Activated CD8-positive, alpha-beta memory T cell treated with anti-CD3 and anti-CD28 coated beads, Interleukin-2, amount 10 ng/mL, durations not matched to agents 7 days and 5 days (primary cell): ENCODE data around the gene ELP5. TPM values are rescaled to one million over a fixed set of nuclear protein-coding genes. Genes with fewer than 3 reads are reported as not detected.

ENCODE experiments used
- ATAC-seq: fragments of 150-1000 bp; cut with Tn5 transposase; one replicate; pipeline ENCODE4 v1.10.0; 2021; ENCODE audit warnings: moderate library complexity
- CTCF ChIA-PET: fragments of 350-600 bp; sonication (Branson Sonifier 250); formaldehyde crosslinking; loops from one replicate; lab custom pipeline; 2021; ENCODE audit warnings: antibody characterized with exemption; lab: Charles Lee
- DNase-seq: peaks from one replicate; pipeline ENCODE4 v3.0.0-alpha.2; 2020
- H3K27ac Mint-ChIP-seq: one replicate; pipeline ENCODE4 v1.8.0; 2021; ENCODE audit warnings: mild to moderate bottlenecking, mixed read lengths
- H3K27me3 Mint-ChIP-seq: one replicate; pipeline ENCODE4 v1.8.0; 2021; ENCODE audit warnings: mixed read lengths
- H3K36me3 Mint-ChIP-seq: one replicate; pipeline ENCODE4 v1.8.0; 2021; ENCODE audit warnings: mild to moderate bottlenecking, mixed read lengths
- H3K4me1 Mint-ChIP-seq: one replicate; pipeline ENCODE4 v1.8.0; 2021; ENCODE audit warnings: mixed read lengths
- H3K4me3 Mint-ChIP-seq: one replicate; pipeline ENCODE4 v1.8.0; 2021; ENCODE audit warnings: mild to moderate bottlenecking, moderate library complexity, mixed read lengths
- H3K9me3 Mint-ChIP-seq: one replicate; pipeline ENCODE4 v1.8.0; 2022; ENCODE audit warnings: low read depth, mixed read lengths
- total RNA-seq, 2 experiments: library from RNA; stranded (reverse); gene quantifications; one replicate each; pipeline ENCODE4 v1.2.3, GENCODE V29; 2021

ELP5 gene
- total RNA-seq, 2 experiments from 2014 or later = 56.5 to 70.4 TPM

DNA sequence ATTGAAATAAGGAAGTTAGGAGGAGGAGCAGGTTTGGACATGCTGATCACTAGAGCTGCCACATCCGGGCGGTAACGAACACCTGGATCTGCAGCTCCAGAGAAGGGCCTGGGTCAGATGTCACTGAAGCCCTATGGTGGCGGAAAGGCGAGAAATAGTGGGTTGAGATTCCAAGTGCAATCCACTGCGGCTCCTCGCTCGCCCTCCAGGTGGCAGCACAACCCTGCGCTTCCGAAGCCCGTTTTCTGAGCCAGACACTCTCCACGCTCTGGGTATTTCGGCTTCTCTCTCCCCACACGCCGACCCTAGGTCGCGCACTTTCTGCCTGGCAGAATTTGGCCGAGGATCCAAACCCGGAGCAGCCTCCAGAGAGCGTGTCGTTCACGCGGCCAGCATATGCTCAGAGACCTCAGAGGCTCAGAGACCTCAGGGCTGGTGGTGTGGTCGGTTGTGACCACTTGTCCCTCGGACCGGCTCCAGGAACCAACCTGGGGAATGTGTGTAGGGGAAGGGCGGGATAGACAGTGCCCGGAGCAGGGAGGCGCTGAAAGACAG lies 28.6 kb downstream of the ELP5 start:
- H3K9me3 Mint-ChIP-seq = no peaks in the 10 kb centered on the region
- CTCF ChIA-PET = interaction anchor here (0.8 to 11.4 kb wide), 14 partner anchors 12 to 235 kb away, joined by 3 to 112 read pairs (median 4); partner anchors contain the start of genes ACADVL, ACAP1 and DLG4
- H3K27me3 Mint-ChIP-seq = peaks cover 22% of the 10 kb centered on the region
- H3K4me1 Mint-ChIP-seq = peaks cover 17% of the 10 kb centered on the region
- H3K36me3 Mint-ChIP-seq = no peaks in the 10 kb centered on the region
- ATAC-seq = peak; percentile 78
- H3K27ac Mint-ChIP-seq = no peak overlapping the region
- peak overlapping the region; percentile 63 for H3K4me3 Mint-ChIP-seq
- peak; percentile 89 for DNase-seq

DNA sequence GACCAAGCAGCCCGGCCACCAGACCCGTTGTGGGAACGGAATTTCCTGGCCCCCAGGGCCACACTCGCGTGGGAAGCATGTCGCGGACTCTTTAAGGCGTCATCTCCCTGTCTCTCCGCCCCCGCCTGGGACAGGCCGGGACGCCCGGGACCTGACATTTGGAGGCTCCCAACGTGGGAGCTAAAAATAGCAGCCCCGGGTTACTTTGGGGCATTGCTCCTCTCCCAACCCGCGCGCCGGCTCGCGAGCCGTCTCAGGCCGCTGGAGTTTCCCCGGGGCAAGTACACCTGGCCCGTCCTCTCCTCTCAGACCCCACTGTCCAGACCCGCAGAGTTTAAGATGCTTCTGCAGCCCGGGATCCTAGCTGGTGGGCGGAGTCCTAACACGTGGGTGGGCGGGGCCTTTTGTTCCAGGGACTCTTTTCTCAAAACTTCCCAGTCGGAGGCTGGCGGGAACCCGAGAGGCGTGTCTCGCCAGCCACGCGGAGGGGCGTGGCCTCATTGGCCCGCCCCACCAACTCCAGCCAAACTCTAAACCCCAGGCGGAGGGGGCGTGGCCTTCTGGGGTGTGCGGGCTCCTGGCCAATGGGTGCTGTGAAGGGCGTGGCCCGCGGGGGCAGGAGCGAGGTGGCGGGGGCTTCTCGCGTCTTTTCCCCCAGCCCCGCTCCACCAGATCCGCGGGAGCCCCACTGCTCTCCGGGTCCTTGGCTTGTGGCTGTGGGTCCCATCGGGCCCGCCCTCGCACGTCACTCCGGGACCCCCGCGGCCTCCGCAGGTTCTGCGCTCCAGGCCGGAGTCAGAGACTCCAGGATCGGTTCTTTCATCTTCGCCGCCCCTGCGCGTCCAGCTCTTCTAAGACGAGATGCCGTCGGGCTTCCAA lies 29.3 kb downstream of the ELP5 start, which contains the start of gene SLC2A4:
Gene SLC2A4 (plus strand): TSS at position 645 of the 879 bp plus-strand sequence. CDS start 217 bp downstream, at position 862.
- H3K27ac Mint-ChIP-seq = no peak within 1 kb of the TSS
- peaks cover 26% of the 10 kb centered on the region for H3K27me3 Mint-ChIP-seq
- DNase-seq = peak; percentile 91
- CTCF ChIA-PET = interaction anchor here (0.6 to 11.4 kb wide), 15 partner anchors 11 to 308 kb away, joined by 3 to 112 read pairs (median 4); partner anchors contain the start of genes ACADVL, ACAP1 and DLG4
- H3K9me3 Mint-ChIP-seq = no peaks in the 10 kb centered on the region
- H3K36me3 Mint-ChIP-seq = no peaks in the 10 kb centered on the region
- ATAC-seq = peak; percentile 85
- peak within 1 kb of the TSS; percentile 63 for H3K4me3 Mint-ChIP-seq
- peaks cover 17% of the 10 kb centered on the region for H3K4me1 Mint-ChIP-seq

DNA sequence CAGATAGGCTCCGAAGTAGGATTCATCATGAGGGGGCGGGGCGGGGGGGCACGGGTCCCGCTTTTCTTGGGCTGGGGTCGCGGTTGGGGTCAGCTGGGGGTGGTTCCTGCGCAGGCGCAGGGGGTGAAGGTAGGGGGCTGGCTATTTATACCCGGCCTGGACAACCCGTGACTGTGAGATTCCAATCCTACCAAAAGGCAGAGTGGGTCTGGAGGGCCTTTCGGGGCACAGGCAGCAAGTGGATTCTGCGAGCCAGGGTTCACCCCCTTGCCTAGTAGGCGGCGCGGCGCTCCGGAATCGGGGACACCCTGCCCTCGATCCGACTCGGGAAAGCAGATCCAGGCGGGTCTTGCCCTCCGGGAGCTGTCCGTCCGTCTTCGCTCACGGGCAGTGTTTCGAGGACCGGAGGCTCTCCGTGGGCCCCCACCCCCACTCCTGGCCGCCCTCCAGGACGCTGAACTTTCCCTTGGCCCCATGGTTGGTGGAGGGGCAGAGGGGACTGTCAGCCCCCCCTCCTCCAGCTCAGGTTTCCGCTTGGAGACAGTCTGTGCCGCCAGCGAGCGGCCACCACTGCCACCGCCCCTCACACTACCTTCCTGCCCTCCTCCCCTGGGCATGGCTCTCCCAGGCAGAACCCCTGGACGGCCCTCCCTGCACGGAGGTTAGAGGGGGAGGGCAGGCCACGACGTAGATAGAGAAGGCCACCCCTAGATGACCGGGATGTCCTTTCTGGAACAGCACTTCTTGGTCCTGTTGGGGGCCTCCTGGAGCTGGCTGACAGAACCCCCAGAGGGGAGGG lies 30.1 kb downstream of the ELP5 start:
- H3K4me1 Mint-ChIP-seq = peaks cover 17% of the 10 kb centered on the region
- peak overlapping the region; percentile 63 for H3K4me3 Mint-ChIP-seq
- H3K9me3 Mint-ChIP-seq = no peaks in the 10 kb centered on the region
- DNase-seq (no peak), ATAC-seq (no peak)
- no peak overlapping the region for H3K27ac Mint-ChIP-seq
- CTCF ChIA-PET = interaction anchor here (0.6 to 11.4 kb wide), 8 partner anchors 10 to 307 kb away, joined by 3 to 112 read pairs (median 5); partner anchors contain the start of gene GPS2
- no peaks in the 10 kb centered on the region for H3K36me3 Mint-ChIP-seq
- peaks cover 32% of the 10 kb centered on the region for H3K27me3 Mint-ChIP-seq

DNA sequence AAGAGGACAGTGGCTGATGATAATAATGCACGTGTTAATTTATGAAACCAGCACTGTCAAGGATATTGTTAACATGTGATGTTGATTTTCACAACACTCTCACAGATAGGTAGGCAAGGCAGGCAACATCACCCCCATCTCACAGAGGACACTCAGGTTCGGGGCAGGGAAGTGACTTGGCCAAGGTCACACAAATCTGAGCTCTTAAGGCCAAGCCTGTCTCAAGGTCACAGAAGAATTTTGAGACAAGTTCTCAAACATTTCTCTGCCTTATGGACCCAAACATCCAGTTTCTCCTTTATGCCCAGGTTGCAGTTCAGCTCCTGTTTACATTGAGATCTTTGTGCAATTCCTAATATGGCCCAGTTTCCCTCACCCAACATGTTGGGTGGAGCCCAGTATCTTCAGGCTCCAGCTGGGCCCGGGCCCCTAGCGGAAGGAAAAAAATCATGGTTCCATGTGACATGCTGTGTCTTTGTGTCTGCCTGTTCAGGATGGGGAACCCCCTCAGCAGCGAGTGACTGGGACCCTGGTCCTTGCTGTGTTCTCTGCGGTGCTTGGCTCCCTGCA lies 30.8 kb downstream of the ELP5 start:
- DNase-seq (no peak), ATAC-seq (no peak)
- Mint-ChIP-seq H3K9me3 (no peaks in the 10 kb centered on the region), H3K27me3 (peaks cover 33% of the 10 kb centered on the region), H3K4me3 (no peak overlapping the region), H3K27ac (no peak overlapping the region), H3K4me1 (peaks cover 17% of the 10 kb centered on the region), H3K36me3 (no peaks in the 10 kb centered on the region)
- CTCF ChIA-PET = interaction anchor here (0.6 to 11.4 kb wide), 7 partner anchors 10 to 306 kb away, joined by 3 to 112 read pairs (median 4); partner anchors contain the start of gene GPS2

DNA sequence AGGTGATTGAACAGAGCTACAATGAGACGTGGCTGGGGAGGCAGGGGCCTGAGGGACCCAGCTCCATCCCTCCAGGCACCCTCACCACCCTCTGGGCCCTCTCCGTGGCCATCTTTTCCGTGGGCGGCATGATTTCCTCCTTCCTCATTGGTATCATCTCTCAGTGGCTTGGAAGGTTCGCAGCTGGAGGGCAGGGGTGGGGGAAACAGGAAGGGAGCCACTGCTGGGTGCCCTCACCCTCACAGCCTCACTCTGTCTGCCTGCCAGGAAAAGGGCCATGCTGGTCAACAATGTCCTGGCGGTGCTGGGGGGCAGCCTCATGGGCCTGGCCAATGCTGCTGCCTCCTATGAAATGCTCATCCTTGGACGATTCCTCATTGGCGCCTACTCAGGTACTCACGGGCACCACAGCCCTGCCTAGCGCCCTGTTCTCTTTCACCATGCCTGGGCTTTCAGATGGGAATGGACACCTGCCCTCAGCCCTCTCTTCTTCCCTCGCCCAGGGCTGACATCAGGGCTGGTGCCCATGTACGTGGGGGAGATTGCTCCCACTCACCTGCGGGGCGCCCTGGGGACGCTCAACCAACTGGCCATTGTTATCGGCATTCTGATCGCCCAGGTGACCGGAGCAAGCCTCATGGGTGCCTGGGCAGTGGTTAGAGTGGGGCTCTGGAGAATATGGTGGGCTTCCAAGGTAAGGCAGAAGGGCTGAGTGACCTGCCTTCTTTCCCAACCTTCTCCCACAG lies 31.6 kb downstream of the ELP5 start:
- Mint-ChIP-seq H3K4me3 (no peak overlapping the region), H3K27ac (no peak overlapping the region), H3K9me3 (no peaks in the 10 kb centered on the region), H3K36me3 (no peaks in the 10 kb centered on the region), H3K4me1 (peaks cover 17% of the 10 kb centered on the region), H3K27me3 (peaks cover 41% of the 10 kb centered on the region)
- no peak for DNase-seq
- CTCF ChIA-PET = interaction anchor here (0.6 to 11.4 kb wide), 3 partner anchors 9 to 20 kb away, joined by 4 to 112 read pairs (median 27); no protein-coding TSS in a partner anchor
- ATAC-seq = no peak

DNA sequence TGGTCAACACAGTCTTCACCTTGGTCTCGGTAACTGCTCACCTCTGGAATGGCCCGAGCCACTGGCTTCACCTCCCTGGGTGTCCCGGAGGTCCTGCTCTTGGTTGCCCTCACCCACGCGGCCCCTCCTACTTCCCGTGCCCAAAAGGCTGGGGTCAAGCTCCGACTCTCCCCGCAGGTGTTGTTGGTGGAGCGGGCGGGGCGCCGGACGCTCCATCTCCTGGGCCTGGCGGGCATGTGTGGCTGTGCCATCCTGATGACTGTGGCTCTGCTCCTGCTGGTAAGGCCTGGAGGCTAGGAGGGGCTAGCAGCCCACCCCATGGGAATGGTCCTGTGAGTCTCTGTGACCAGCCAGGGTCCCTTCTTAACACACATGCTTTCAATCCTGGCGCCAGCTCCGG lies 32.9 kb downstream of the ELP5 start:
- peaks cover 17% of the 10 kb centered on the region for H3K4me1 Mint-ChIP-seq
- H3K4me3 Mint-ChIP-seq = no peak overlapping the region
- no peaks in the 10 kb centered on the region for H3K9me3 Mint-ChIP-seq
- no peak for ATAC-seq
- no peak overlapping the region for H3K27ac Mint-ChIP-seq
- CTCF ChIA-PET = interaction anchor here (1.5 to 11.4 kb wide), 2 partner anchors 9 to 12 kb away, joined by 5 to 112 read pairs; no protein-coding TSS in a partner anchor
- no peak for DNase-seq
- peaks cover 44% of the 10 kb centered on the region for H3K27me3 Mint-ChIP-seq
- no peaks in the 10 kb centered on the region for H3K36me3 Mint-ChIP-seq

DNA sequence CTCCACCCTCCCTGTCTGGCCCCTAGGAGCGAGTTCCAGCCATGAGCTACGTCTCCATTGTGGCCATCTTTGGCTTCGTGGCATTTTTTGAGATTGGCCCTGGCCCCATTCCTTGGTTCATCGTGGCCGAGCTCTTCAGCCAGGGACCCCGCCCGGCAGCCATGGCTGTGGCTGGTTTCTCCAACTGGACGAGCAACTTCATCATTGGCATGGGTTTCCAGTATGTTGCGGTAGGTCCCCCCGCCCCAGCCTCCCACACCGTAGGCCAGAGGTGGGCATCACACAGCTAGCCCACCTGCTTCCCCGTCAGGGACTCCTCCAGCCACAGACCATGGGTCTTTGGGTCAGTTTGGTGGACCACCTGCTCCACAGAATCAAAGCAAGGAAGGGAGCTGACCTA lies 33.7 kb downstream of the ELP5 start:
- H3K4me1 Mint-ChIP-seq = peaks cover 9% of the 10 kb centered on the region
- H3K4me3 Mint-ChIP-seq = no peak overlapping the region
- H3K27ac Mint-ChIP-seq = no peak overlapping the region
- H3K36me3 Mint-ChIP-seq = no peaks in the 10 kb centered on the region
- CTCF ChIA-PET = interaction anchor here (0.5 to 11.4 kb wide), 5 partner anchors 8 to 240 kb away, joined by 3 to 112 read pairs (median 5); no protein-coding TSS in a partner anchor
- DNase-seq (no peak), ATAC-seq (no peak)
- H3K27me3 Mint-ChIP-seq = peaks cover 45% of the 10 kb centered on the region
- H3K9me3 Mint-ChIP-seq = no peaks in the 10 kb centered on the region

DNA sequence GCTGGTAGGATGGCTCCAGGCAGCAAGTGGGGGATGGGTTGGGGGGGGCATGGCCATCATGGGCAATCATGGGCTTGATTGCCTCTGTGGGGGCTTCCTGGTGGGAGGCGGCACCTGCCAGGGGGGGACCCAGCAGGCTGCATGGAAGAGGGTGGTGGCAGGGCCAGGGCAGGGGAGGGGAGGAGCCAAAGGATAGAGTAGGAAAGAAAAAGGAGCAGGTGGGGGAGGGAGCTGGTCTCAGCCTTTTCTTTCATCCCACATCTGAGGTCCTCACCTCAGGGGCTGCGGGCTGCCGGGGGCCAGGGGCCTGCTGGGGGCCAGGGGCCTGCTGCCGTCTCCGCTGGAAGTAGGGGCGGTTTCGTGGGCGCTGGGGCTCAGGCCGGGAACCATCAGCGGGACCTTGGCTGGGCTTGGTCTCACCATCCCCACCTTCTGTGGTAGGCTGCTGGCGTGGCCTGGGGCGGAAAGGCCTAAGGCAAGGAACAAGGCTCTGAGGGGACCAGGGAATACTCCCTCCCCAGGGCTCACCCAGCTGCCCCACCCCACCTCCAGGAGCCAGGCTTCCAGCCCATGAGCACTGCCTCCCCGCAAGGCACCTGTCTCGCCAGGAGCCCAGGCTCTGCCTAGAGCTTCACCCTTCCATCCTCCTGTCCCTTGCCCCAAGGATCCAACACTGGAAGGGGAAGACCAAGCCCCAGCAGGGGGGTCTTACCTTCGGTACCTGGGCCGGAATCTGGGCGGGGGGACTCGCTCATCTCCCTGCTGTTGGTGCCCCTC lies 37.4 kb downstream of the ELP5 start:
- ATAC-seq = no peak
- peaks cover 4% of the 10 kb centered on the region for H3K4me1 Mint-ChIP-seq
- DNase-seq = no peak
- H3K4me3 Mint-ChIP-seq = no peak overlapping the region
- no peaks in the 10 kb centered on the region for H3K36me3 Mint-ChIP-seq
- CTCF ChIA-PET = no interaction called here
- H3K27ac Mint-ChIP-seq = no peak overlapping the region
- H3K9me3 Mint-ChIP-seq = no peaks in the 10 kb centered on the region
- peaks cover 54% of the 10 kb centered on the region for H3K27me3 Mint-ChIP-seq

DNA sequence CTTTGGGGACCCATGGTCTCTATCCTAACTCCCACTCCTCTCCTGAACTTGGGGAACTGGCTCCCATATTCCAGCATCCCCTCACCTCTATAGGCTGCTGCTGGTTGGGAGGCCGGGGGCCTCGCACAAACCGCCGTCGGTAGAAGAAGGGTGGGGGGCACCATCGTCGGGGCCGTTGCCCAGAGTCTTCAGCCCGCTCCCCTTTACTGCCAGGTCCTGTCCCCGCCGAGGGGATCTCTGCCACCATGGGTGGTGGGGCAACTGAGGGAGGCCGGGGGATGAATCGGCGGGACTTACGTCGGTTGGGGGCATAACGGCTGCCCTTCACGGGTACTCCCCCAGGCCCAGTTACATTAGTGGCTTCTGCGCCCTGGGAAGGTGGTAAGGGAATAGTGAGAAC lies 38.2 kb downstream of the ELP5 start:
- peaks cover 7% of the 10 kb centered on the region for H3K4me1 Mint-ChIP-seq
- H3K27me3 Mint-ChIP-seq = peaks cover 57% of the 10 kb centered on the region

DNA sequence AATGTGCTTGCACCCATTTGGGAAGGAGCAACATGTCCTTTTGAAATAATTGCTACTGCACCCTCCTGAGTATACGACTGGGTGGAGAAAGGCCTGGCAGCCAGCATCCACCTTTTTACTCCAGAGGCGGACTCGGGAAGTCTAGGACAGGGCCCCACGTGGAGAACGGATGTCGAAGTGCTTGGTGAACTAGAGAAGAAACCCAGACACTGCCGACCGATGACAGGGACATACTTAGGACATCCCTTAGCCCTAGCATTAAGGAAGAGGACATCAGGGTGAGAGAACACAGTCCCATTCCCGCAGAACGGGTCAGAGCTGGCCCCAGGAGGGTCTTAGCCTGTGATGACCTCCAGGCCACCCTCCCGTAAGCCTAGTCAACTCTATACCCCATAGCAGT lies 38.7 kb downstream of the ELP5 start:
- Mint-ChIP-seq H3K4me3 (no peak overlapping the region), H3K9me3 (no peaks in the 10 kb centered on the region), H3K27ac (no peak overlapping the region), H3K4me1 (peaks cover 10% of the 10 kb centered on the region), H3K36me3 (no peaks in the 10 kb centered on the region), H3K27me3 (peaks cover 63% of the 10 kb centered on the region)
- ATAC-seq = no peak
- no peak for DNase-seq
- CTCF ChIA-PET = interaction anchor here (0.9 to 3.8 kb wide), 3 partner anchors 9 to 70 kb away, joined by 3 to 27 read pairs (median 5); partner anchors contain the start of gene SLC2A4

More for the DNA sequence above, 38.2 kb downstream of the ELP5 start:
- Mint-ChIP-seq H3K9me3 (no peaks in the 10 kb centered on the region), H3K36me3 (no peaks in the 10 kb centered on the region), H3K4me3 (no peak overlapping the region), H3K27ac (no peak overlapping the region)
- DNase-seq = no peak
- ATAC-seq = no peak
- CTCF ChIA-PET = no interaction called here

DNA sequence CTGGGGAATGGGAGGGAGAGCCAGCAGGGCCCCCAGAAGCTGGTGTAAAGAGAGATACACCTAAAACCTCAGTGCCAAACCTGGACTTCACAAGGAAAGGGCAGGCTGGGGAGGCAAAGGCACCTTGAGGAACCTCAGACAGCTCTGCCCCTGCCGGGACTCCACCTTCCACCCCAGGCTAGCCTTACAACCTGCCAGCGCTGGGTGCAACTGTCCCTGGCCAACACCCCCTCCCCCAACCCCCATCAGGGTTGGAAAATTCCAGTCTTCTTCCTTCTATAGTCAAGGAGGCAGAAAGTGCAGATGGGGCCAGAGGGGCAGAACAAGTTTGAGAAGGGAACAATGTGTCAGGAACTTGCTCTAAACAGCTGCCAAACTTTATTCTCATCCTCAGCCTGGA lies 40.2 kb downstream of the ELP5 start:
- no peak for DNase-seq
- no peaks in the 10 kb centered on the region for H3K9me3 Mint-ChIP-seq
- no peak overlapping the region for H3K27ac Mint-ChIP-seq
- peaks cover 61% of the 10 kb centered on the region for H3K27me3 Mint-ChIP-seq
- no peak overlapping the region for H3K4me3 Mint-ChIP-seq
- H3K36me3 Mint-ChIP-seq = no peaks in the 10 kb centered on the region
- ATAC-seq = no peak
- CTCF ChIA-PET = interaction anchor here (3.8 kb wide), 1 partner anchor 11 kb away, joined by 27 read pairs; the partner anchor contains the start of gene SLC2A4
- peaks cover 21% of the 10 kb centered on the region for H3K4me1 Mint-ChIP-seq
